K562 (cell line): ENCODE measurements around the gene RASSF7. TPM values are rescaled to one million over a fixed set of nuclear protein-coding genes. Genes with fewer than 3 reads are reported as not detected.

Experiments used
- ELK3 ChIP-seq: fragments of 450-650 bp; formaldehyde crosslinking; IDR thresholded peaks from 2 replicates; pipeline ENCODE4 v1.4.0; 2020; ENCODE audit warnings: mild to moderate bottlenecking
- FOXK2 ChIP-seq, 2 experiments: fragments of 450-650 bp; IDR thresholded peaks in 1 of 2; conservative IDR thresholded peaks in 1 of 2; 2 replicates each; pipeline ENCODE4 v1.6.1; 2016; ENCODE audit warnings: low read depth in 2 of 2, mild to moderate bottlenecking in 1 of 2
- HBP1 ChIP-seq: fragments of 450-650 bp; formaldehyde crosslinking; IDR thresholded peaks from 2 replicates; pipeline ENCODE4 v1.4.0; 2022; ENCODE audit warnings: missing genetic modification characterization
- KLF13 ChIP-seq: fragments of 450-650 bp; IDR thresholded peaks from 2 replicates; pipeline ENCODE4 v1.6.1; 2016; ENCODE audit warnings: missing genetic modification characterization, low read depth, mild to moderate bottlenecking, missing compliant biosample characterization, moderate library complexity, borderline replicate concordance
- LARP7 ChIP-seq: fragments of 450-650 bp; IDR thresholded peaks from 2 replicates; pipeline ENCODE4 v1.6.1; 2016
- MECOM ChIP-seq: fragments of 250-450 bp; sonication (Bioruptor Pico); IDR thresholded peaks from 2 replicates; pipeline ENCODE4 v1.8.0; 2022; ENCODE audit warnings: inconsistent platforms
- MEIS2 ChIP-seq: fragments of 450-650 bp; IDR thresholded peaks from 2 replicates; pipeline ENCODE4 v1.6.1; 2014; ENCODE audit warnings: mild to moderate bottlenecking; ENCODE audit not compliant: partially characterized antibody
- NEUROD1 ChIP-seq: fragments of 150-350 bp; IDR thresholded peaks from 2 replicates; pipeline ENCODE4 v1.6.1; 2014; ENCODE audit warnings: borderline replicate concordance, low read length, low read depth; ENCODE audit not compliant: partially characterized antibody
- SMARCE1 ChIP-seq: fragments of 450-650 bp; IDR thresholded peaks from 2 replicates; pipeline ENCODE4 v1.7.1; 2016; ENCODE audit warnings: mild to moderate bottlenecking
- SNIP1 ChIP-seq: fragments of 450-650 bp; IDR thresholded peaks from 2 replicates; pipeline ENCODE4 v1.7.1; 2017; ENCODE audit warnings: low read depth, mild to moderate bottlenecking
- ZBED1 ChIP-seq: IDR thresholded peaks from 2 replicates; pipeline ENCODE4 v1.6.1; 2014
- ZBTB2 ChIP-seq: fragments of 450-650 bp; IDR thresholded peaks from 2 replicates; pipeline ENCODE4 v1.6.1; 2016; ENCODE audit warnings: antibody characterized with exemption
- ZBTB40 ChIP-seq, 2 experiments: fragments of 450-650 bp in 1 of 2; sonication (generic) in 1 of 2; formaldehyde crosslinking in 1 of 2; IDR thresholded peaks; 2 replicates each; pipeline versions ENCODE4 v1.7.1 to v1.9.0; 2016 to 2022; ENCODE audit warnings: inconsistent platforms in 1 of 2, mild to moderate bottlenecking in 1 of 2, missing genetic modification reagents in 1 of 2
- ZNF133 ChIP-seq: fragments of 250-450 bp; sonication (Bioruptor Pico); IDR thresholded peaks from 2 replicates; pipeline ENCODE4 v1.4.0; 2020; ENCODE audit warnings: mild to moderate bottlenecking
- polyA plus RNA-seq, 8 experiments: library from polyadenylated mRNA; depleted of rRNA in 4 of 8; stranded (reverse) in 5 of 8; unstranded in 3 of 8; fragments of >200 nt; fragmentation: Nextera tagmentation in 2 of 8; fragmentation: Illumina TruSeq in 1 of 8; extraction: Ambion mirVana in 2 of 8; extraction: Trizol in 1 of 8; gene quantifications; 2 replicates each; pipeline versions ENCODE4 v1.2.1 to v1.2.3, GENCODE V29; 2011 to 2014; ENCODE audit warnings: inconsistent platforms in 1 of 8, missing spikeins in 1 of 8
- total RNA-seq, 7 experiments: library from RNA; depleted of rRNA in 6 of 7; stranded (reverse); fragments of >200 nt in 6 of 7; fragmentation: Illumina TruSeq in 2 of 7; extraction: Trizol in 2 of 7; gene quantifications; 2 replicates each; pipeline versions ENCODE4 v1.2.1 to v1.2.3, GENCODE V29; 2011 to 2021; ENCODE audit warnings: low replicate concordance in 1 of 7

The RASSF7 gene
- total and polyA plus RNA-seq, 9 of the 15 experiments (the other 6 are each of a cell fraction or from before 2014, with no cell fraction given), result 0.41 to 45.2 (median 18.6) TPM

- TF ChIP-seq ZBTB40 (IDR thresholded peaks at IDR 0.05), result no peak
- TF ChIP-seq ZBTB40 (CRISPR knock-in tag; IDR thresholded peaks at IDR 0.05), result no peak
- no peak for TF ChIP-seq ZNF133 (CRISPR knock-in tag)
- TF ChIP-seq FOXK2 (conservative IDR thresholded peaks at IDR 0.05 in 1 of 2, IDR thresholded peaks at IDR 0.05 in 1 of 2; ENCODE audit: low read depth in 2 of 2), result no peak; a peak in 1 of 4 replicates
- no peak for TF ChIP-seq NEUROD1
- TF ChIP-seq ZBTB2, result no peak
- TF ChIP-seq MEIS2, result no peak
- no peak for TF ChIP-seq SNIP1
- TF ChIP-seq HBP1, result no peak
- TF ChIP-seq LARP7, result no peak
- no peak for TF ChIP-seq ZBED1
- TF ChIP-seq MECOM (CRISPR knock-in tag), result no peak
- TF ChIP-seq ELK3, result no peak
- TF ChIP-seq SMARCE1, result no peak
- no peak for TF ChIP-seq KLF13 (tag)
Observed at GRCh38 chr11:568306-569157, 7.8 kb downstream of the RASSF7 start (continued).
